Smooth muscle cell (in vitro differentiated cells): ENCODE results near the gene SEMA3C. TPM values are rescaled to one million over a fixed set of nuclear protein-coding genes. Genes with fewer than 3 reads are reported as not detected.
A peak's percentile ranks its signal among the peaks of the same experiment; 100 is the strongest.

Experiments
- DNase-seq: peaks from one replicate; lab custom pipeline; 2025; ENCODE audit not compliant: unreplicated experiment; lab: John Stamatoyannopoulos, UW
- H2AFZ ChIP-seq: fragments of 200-600 bp; sonication (generic); 2 replicates; pipeline ENCODE4 v1.6.0; 2016; ENCODE audit warnings: antibody characterized with exemption, low read depth, mild to moderate bottlenecking
- H3F3A ChIP-seq: fragments of 200-600 bp; sonication (generic); 2 replicates; pipeline ENCODE4 v1.6.0; 2017; ENCODE audit warnings: antibody characterized with exemption, low read depth
- H3K27ac ChIP-seq: fragments of 200-600 bp; sonication (generic); 2 replicates; pipeline ENCODE4 v1.5.1; 2016; ENCODE audit warnings: low read depth, mild to moderate bottlenecking
- H3K27me3 ChIP-seq: fragments of 200-600 bp; sonication (generic); 2 replicates; pipeline ENCODE4 v1.6.1; 2016; ENCODE audit warnings: low read depth, mild to moderate bottlenecking
- H3K36me3 ChIP-seq: fragments of 200-600 bp; sonication (generic); 2 replicates; pipeline ENCODE4 v1.5.1; 2016; ENCODE audit warnings: low read depth
- H3K4me1 ChIP-seq: fragments of 200-600 bp; sonication (generic); 2 replicates; pipeline ENCODE4 v1.5.1; 2016; ENCODE audit warnings: low read depth
- H3K4me2 ChIP-seq: fragments of 200-600 bp; sonication (generic); 2 replicates; pipeline ENCODE4 v1.6.0; 2016; ENCODE audit warnings: mild to moderate bottlenecking
- H3K4me3 ChIP-seq: fragments of 200-600 bp; sonication (generic); 2 replicates; pipeline ENCODE4 v1.5.1; 2016; ENCODE audit warnings: mild to moderate bottlenecking
- H3K79me2 ChIP-seq: fragments of 200-600 bp; sonication (generic); 2 replicates; pipeline ENCODE4 v1.6.0; 2016; ENCODE audit warnings: low read depth, mild to moderate bottlenecking
- H3K9ac ChIP-seq: fragments of 200-600 bp; sonication (generic); 2 replicates; pipeline ENCODE4 v1.6.0; 2016; ENCODE audit warnings: low read depth
- H3K9me3 ChIP-seq: fragments of 200-600 bp; sonication (generic); replicated peaks from 2 replicates; pipeline ENCODE4 v1.5.1; 2016; ENCODE audit warnings: low read depth
- H4K20me1 ChIP-seq: fragments of 200-600 bp; sonication (generic); 2 replicates; pipeline ENCODE4 v1.6.0; 2016; ENCODE audit warnings: low read depth
- CTCF ChIP-seq: fragments of 200-600 bp; sonication (generic); IDR thresholded peaks from 2 replicates; pipeline ENCODE4 v1.5.1; 2017; ENCODE audit warnings: borderline replicate concordance, mild to moderate bottlenecking, antibody characterized with exemption; ENCODE audit not compliant: insufficient read depth, poor library complexity, severe bottlenecking
- WGBS: methylation state at CpG from one replicate; pipeline ENCODE4 v1.1.7; 2016; ENCODE audit warnings: low lambda C conversion rate; 5-methylcytosine and 5-hydroxymethylcytosine counted together
- polyA plus RNA-seq: library from polyadenylated mRNA; unstranded; fragments of >200 nt; fragmentation: Nextera tagmentation; extraction: Ambion mirVana; gene quantifications from 2 replicates; pipeline ENCODE4 v1.2.1, GENCODE V29; 2016
- total RNA-seq: library from RNA; depleted of rRNA; stranded (reverse); fragments of >200 nt; gene quantifications from 2 replicates; pipeline ENCODE4 v1.2.3, GENCODE V29; 2014

The SEMA3C gene
- total and polyA plus RNA-seq, 2 experiments from 2014 or later = 20.6 to 295 TPM

- 95% methylated on average over 1 of the region's 1 CpG for WGBS
- no peaks in the 10 kb centered on the region for H3K36me3 ChIP-seq
Measured at GRCh38 chr7:80889525-80889924, 29.3 kb downstream of the SEMA3C start.

GRCh38 chr7:80885757-80886156 lies 33.1 kb downstream of the SEMA3C start:
- Histone ChIP-seq H3F3A (peaks cover 17% of the 10 kb centered on the region), H3K79me2 (no peaks in the 10 kb centered on the region), H3K4me3 (no peak overlapping the region), H2AFZ (no peak overlapping the region), H3K4me2 (no peak overlapping the region), H3K9me3 (no peaks in the 10 kb centered on the region), H3K36me3 (no peaks in the 10 kb centered on the region), H3K27ac (peak overlapping the region; percentile 98), H3K4me1 (peaks cover 22% of the 10 kb centered on the region), H4K20me1 (no peaks in the 10 kb centered on the region), H3K27me3 (no peaks in the 10 kb centered on the region), H3K9ac (no peak overlapping the region)
- 89% methylated on average over 2 of the region's 2 CpGs for WGBS
- no peak for TF ChIP-seq CTCF
- no peak for DNase-seq

More at GRCh38 chr7:80889525-80889924, 29.3 kb downstream of the SEMA3C start:
- Histone ChIP-seq H3K9me3 (no peaks in the 10 kb centered on the region), H3F3A (peaks cover 8% of the 10 kb centered on the region), H3K4me2 (no peak overlapping the region), H3K9ac (no peak overlapping the region), H3K4me3 (no peak overlapping the region), H4K20me1 (no peaks in the 10 kb centered on the region), H3K27ac (no peak overlapping the region), H2AFZ (no peak overlapping the region), H3K79me2 (no peaks in the 10 kb centered on the region), H3K27me3 (no peaks in the 10 kb centered on the region), H3K4me1 (peaks cover 5% of the 10 kb centered on the region)
- TF ChIP-seq CTCF = no peak
- DNase-seq = no peak

GRCh38 chr7:80884511-80885195 lies 34.2 kb downstream of the SEMA3C start:
- Histone ChIP-seq H3K27ac (peak overlapping the region; percentile 98), H3K4me2 (peak overlapping the region; percentile 63), H4K20me1 (no peaks in the 10 kb centered on the region), H3K9me3 (no peaks in the 10 kb centered on the region), H3K36me3 (no peaks in the 10 kb centered on the region), H3K27me3 (no peaks in the 10 kb centered on the region), H3K79me2 (no peaks in the 10 kb centered on the region), H3K9ac (peak overlapping the region; percentile 15), H3K4me3 (peak overlapping the region; percentile 16), H3K4me1 (peaks cover 22% of the 10 kb centered on the region), H3F3A (peaks cover 21% of the 10 kb centered on the region), H2AFZ (peak overlapping the region; percentile 76)
- WGBS = 36% methylated on average over 6 of the region's 6 CpGs
- no peak for TF ChIP-seq CTCF
- DNase-seq = no peak
